ENCODE measurements around the gene POLR2H. TPM values are rescaled to one million over a fixed set of nuclear protein-coding genes. Genes with fewer than 3 reads are reported as not detected.

The POLR2H gene
- total RNA-seq, 1 donor from 2014 or later = 26.0 TPM

DNA sequence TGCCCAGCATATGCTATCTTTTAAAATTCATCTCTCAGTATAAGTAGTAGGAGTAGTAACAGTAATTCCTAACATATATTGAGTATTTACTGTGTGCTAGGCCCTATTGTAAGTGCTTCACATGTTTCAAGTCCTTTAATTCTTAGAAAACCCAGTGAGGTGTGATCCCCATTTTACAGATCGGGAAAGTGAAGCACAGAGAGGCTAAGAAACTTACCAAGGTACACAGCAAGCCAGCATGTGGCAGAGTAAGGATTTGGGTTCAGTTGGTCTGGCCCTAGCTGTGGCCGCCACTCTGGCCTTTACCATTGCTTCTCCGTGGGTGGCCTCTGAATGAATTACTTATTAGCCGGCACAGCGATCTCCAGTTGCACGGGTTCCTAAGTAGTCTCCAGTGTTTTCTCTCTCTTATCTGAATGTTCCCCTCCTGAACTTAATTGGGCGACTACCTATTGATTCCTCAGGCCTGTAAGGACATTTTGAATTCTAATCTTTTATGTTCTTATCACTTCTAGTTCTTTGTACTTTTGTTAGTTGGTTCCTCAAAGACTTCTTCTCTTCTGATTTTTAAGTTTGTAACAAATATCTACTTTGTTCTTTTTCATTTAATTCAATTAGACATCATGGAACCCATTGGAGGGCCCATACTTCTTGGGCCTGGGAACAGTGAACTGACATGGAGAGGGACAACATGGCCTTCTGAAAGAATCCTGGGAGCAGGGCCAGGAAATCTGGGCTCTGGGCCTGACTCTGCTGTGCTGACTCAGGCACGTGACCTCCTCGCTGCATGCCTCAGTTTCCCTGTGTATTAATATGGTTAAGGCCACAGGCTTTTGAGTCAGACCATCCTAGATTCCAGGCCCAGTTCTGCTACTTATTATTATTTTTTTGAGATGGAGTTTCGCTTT, 11.7 kb upstream of the POLR2H start:
- ATAC-seq (no peak), DNase-seq (no peak)
- intact Hi-C loops (cut with micrococcal nuclease) = no loop called here

GRCh38 chr3:184350618-184351017, 10.9 kb upstream of the POLR2H start:
- no peak for ATAC-seq
- no peak for DNase-seq
- intact Hi-C loops (cut with micrococcal nuclease) = no loop called here

DNA sequence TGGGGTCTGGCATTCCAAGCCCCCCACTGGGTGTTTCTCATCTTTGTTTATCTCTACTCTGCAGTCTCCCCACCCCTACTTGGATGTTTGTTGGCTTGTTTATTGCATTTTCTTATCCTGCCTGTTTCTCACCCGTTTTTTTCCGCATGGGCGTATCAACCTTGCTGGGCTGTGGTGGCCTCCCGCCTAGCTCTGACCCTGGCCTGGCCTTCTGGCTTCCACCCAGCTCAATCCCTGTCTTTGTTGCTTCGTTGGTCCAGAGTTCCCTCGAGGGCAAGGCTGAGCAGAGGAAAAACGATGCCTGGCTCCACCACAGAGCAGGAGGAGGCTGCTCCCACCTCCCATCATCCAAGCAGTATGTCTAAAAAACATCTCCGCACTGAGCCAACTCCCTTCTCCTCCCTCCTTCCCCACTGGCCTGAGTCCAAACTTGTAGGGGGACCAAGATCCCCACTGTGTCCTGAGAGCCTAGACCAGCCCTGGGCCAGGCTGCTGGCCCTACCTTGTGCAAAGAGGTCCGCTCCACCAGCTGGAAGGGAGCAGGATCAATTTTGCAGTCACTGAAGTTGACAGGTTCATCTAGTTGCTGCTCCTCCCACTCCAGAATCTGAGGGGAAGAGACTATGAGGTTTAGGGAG, 9.9 kb upstream of the POLR2H start:
- no peak for ATAC-seq
- intact Hi-C loops (cut with micrococcal nuclease) = no loop called here
- DNase-seq = peak; percentile 15

DNA sequence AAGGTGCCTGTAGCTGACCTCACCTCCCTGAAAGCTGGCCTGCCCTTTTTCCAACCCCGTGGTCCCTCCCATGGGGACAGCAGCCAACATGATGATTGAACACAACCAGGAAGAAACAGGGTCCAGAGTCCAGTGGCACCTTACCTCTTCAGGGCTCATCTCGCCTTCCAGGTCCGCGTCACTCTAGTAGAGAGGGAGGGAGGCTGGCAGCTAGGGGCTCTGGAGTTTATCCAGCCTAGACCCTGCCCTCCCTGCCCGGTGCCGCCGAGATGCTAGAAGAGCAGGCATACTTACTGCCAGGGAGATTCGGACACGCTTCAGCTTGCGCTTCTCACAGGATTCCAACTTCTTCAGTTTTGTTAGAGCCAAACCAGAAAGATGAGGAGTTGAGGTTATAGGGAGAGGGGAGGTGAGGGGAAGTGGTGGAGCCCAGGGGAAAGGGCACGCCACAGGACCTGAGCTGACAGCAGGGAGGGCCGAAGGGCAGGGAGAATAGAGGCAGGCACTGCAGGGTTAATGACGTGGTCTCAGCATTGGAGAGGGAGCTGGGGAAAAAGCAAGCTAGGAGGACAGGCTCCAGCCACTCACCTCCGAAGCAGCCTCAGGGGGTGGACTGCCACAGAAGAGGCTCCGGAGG, 9.2 kb upstream of the POLR2H start:
- intact Hi-C loops (cut with micrococcal nuclease) = no loop called here
- DNase-seq (peak; percentile 26), ATAC-seq (no peak)

GRCh38 chr3:184352897-184353545, 8.5 kb upstream of the POLR2H start:
- peak; percentile 25 for DNase-seq
- ATAC-seq = no peak
- intact Hi-C loops (cut with micrococcal nuclease) = no loop called here

DNA sequence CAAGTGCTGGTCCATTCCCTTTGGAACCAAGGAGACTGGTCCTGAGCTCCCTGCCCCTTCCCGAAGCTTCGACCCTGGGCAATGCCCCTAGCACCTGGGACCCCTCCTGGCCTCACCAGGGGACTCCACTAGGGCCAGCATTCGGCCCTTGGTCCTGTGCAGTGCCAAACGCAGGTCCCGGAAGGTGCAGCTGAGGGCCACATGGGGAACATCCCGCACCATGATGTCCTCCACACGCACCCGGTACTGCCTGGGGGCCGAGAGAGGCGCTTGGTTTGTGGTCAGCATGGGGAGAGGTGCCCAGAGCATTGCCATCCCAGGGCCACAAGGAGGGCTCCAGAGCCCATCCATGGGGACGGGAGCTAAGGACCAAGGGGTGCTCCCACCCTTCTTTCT, 8.0 kb upstream of the POLR2H start:
- ATAC-seq = no peak
- intact Hi-C loops (cut with micrococcal nuclease) = no loop called here
- DNase-seq = peak; percentile 26

DNA sequence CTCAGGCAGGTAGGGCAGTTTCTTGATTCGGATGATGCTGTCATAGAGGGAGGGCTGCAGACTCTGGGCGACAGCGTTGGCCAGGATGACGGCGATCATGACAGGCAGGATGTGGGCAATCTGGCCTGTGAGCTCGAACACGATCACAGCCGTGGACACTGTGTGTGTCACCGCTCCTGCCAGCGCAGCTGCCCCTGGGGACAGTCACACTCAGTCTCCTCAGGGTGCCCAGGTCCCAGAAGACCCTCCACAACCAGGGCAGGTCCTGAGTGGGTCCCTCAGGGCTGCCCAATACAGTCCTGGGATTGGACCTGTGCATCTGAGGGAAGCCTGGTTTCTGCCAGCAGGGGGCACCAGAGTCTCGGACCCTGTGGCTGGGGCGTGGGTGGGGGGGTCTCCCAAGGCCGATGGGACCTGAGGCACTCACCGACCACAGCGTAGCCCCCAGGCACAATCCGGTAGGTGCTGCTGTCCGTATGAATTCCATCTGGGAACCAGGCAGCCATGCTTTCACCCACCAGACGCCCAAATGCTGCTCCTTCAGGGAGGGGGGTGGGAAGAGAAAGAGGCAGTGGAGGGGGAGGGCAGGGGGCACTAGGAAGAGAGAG, 7.3 kb upstream of the POLR2H start:
- intact Hi-C loops (cut with micrococcal nuclease) = no loop called here
- ATAC-seq = peak; percentile 41
- DNase-seq = peak; percentile 75

GRCh38 chr3:184354754-184355153, 6.8 kb upstream of the POLR2H start:
- DNase-seq (no peak), ATAC-seq (no peak)
- intact Hi-C loops (cut with micrococcal nuclease) = no loop called here

DNA sequence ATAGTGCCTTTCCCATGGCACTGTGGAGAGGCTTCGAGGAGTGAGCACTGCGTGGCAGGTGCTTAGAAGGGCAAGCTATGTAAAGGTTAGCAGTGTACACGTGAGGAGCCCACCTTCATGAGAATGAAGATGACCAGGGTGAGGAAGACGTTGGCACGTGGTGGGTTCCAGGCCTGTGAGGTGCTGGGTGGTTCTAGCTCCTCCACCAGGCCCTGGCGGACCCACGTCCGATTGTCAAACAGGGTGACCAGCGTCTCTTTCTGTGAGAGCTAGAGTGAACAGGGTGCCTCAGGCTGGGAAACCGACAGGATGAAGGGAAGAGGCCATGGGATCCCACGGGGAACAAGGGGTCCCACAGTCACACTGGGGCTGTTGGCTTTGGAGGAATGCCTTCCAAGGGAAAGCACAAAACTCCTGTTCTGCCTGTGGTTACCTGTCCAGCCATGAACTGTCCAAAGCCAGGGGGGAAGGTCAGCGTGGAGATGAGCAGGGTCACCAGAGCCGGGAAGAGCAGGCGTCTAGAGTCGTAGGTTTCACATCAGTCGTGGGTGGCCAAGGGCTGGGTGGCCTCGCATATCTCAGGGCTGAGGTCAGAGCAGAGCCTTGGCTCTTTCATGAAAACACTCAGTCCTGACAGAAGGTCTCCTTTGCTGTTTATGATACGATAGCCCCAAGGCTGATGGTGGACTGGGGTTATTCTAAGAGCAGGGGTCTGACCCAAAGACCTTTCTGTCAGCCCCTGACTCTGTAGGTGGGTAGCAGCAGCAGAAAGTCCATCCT, 6.1 kb upstream of the POLR2H start:
- no peak for ATAC-seq
- intact Hi-C loops (cut with micrococcal nuclease) = no loop called here

GRCh38 chr3:184357248-184358123, 4.0 kb upstream of the POLR2H start:
- intact Hi-C loops (cut with micrococcal nuclease) = no loop called here
- DNase-seq (no peak), ATAC-seq (no peak)

More for the DNA sequence above, 6.1 kb upstream of the POLR2H start:
- DNase-seq = peak; percentile 18

- intact Hi-C loops (cut with micrococcal nuclease) = no loop called here
- ATAC-seq = no peak
These were observed 3.3 kb upstream of the POLR2H start for GRCh38 chr3:184358124-184358767.

GRCh38 chr3:184358921-184359350, 2.6 kb upstream of the POLR2H start:
- peak; percentile 28 for DNase-seq
- intact Hi-C loops (cut with micrococcal nuclease) = no loop called here
- no peak for ATAC-seq

More at GRCh38 chr3:184358124-184358767, 3.3 kb upstream of the POLR2H start:
- DNase-seq = no peak

- no peak for ATAC-seq
- DNase-seq = no peak
- intact Hi-C loops (cut with micrococcal nuclease) = no loop called here
These were observed 1.9 kb upstream of the POLR2H start for GRCh38 chr3:184359610-184360009.

- no peak for DNase-seq
- intact Hi-C loops (cut with micrococcal nuclease) = no loop called here
- ATAC-seq = no peak
These were observed 1.2 kb upstream of the POLR2H start for GRCh38 chr3:184360070-184360928.

DNA sequence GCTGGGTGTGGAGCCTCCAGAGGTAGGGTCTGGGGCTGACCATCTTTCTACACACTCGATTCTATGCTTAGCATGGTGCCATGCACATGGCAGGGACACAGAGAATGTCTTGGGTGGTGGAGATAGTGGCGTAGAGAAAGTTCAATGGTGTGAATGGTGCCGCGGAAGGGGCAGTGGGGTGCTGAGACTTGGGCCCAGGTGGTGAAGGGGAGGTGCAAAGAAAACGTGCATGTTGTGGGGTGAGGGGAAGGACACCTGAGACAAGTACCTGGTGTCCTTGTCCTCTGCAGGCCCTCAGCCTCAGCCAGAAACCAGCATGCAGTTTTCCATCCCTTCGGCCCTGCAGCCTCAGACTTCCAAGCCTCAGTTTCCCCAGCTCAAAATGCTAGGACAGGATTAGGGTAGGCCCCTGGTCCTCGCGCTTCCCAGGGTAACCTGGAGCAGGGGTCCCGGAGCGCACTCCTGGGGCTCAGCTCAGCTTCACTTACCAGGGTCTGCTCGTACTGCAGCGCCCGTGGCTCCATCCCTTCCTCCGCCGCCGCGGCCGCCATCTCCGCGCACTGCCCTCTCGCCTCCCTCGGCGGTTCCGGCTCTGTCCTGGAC, 480 bp upstream of the POLR2H start:
- intact Hi-C loops (cut with micrococcal nuclease) = no loop called here
- DNase-seq (no peak), ATAC-seq (no peak)

Data from left ventricle myocardium superior (tissue), 1 donor.